Gastroesophageal sphincter (tissue), 4 donors: ENCODE measurements around the gene SH3RF3. TPM values are rescaled to one million over a fixed set of nuclear protein-coding genes. Genes with fewer than 3 reads are reported as not detected.
A peak's percentile ranks its signal among the peaks of the same experiment; 100 is the strongest.

Source experiments
- ATAC-seq: fragments of 150-250 bp; one replicate; pipeline ENCODE4 v1.9.1; 2016; ENCODE audit warnings: mild to moderate bottlenecking, moderate library complexity
- H3K27ac ChIP-seq, 4 donors: fragments of 200-600 bp; sonication (generic) in 3 of 4; 1 replicate in 3 of 4; 2 replicates in 1 of 4; pipeline ENCODE4 v1.5.1; 2016 to 2019
- H3K27me3 ChIP-seq: fragments of 200-600 bp; sonication (generic); one replicate; pipeline ENCODE4 v1.5.1; 2019
- H3K36me3 ChIP-seq, 2 donors: fragments of 200-600 bp; sonication (generic); one replicate each; pipeline ENCODE4 v1.5.1; 2019; ENCODE audit warnings: control low read depth in 1 of 2
- H3K4me1 ChIP-seq, 3 donors: fragments of 200-600 bp; sonication (generic); 1 replicate in 2 of 3; 2 replicates in 1 of 3; pipeline ENCODE4 v1.5.1; 2016 to 2019; ENCODE audit warnings: control low read depth in 2 of 3
- H3K4me3 ChIP-seq, 2 donors: fragments of 200-600 bp; sonication (generic); one replicate each; pipeline ENCODE4 v1.5.1; 2019; ENCODE audit warnings: mild to moderate bottlenecking in 1 of 2, moderate library complexity in 1 of 2
- H3K9me3 ChIP-seq, 3 donors: fragments of 200-600 bp; sonication (generic); one replicate each; pipeline ENCODE4 v1.5.1; 2017 to 2019; ENCODE audit warnings: control low read depth in 2 of 3
- CTCF ChIP-seq, 4 experiments: fragments of 200-600 bp in 2 of 4; fragments of 450-650 bp in 2 of 4; sonication (generic) in 1 of 4; IDR thresholded peaks; one replicate each; pipeline ENCODE4 v1.5.1; 2017 to 2019; ENCODE audit warnings: antibody characterized with exemption in 4 of 4, mild to moderate bottlenecking in 2 of 4, moderate library complexity in 2 of 4
- EP300 ChIP-seq: sonication (generic); formaldehyde crosslinking; IDR thresholded peaks from one replicate; pipeline ENCODE4 v1.6.1; 2017; ENCODE audit warnings: antibody characterized with exemption, mild to moderate bottlenecking
- POLR2A ChIP-seq, 2 donors: fragments of 450-650 bp; IDR thresholded peaks; one replicate each; pipeline ENCODE4 v1.6.1; 2017; ENCODE audit warnings: antibody characterized with exemption in 2 of 2, mild to moderate bottlenecking in 2 of 2, moderate library complexity in 1 of 2
- POLR2AphosphoS5 ChIP-seq: sonication (generic); formaldehyde crosslinking; IDR thresholded peaks from one replicate; pipeline ENCODE4 v1.6.1; 2017; ENCODE audit warnings: antibody characterized with exemption
- WGBS, 2 donors: methylation state at CpG; one replicate each; pipeline ENCODE4 v1.1.5; 2018; ENCODE audit warnings: low coverage in 1 of 2; 5-methylcytosine and 5-hydroxymethylcytosine counted together
- total RNA-seq, 4 donors: library from RNA; depleted of rRNA; stranded (reverse); fragments of >200 nt; gene quantifications; one replicate each; pipeline ENCODE4 v1.1.0, GENCODE V29; 2016

Gene SH3RF3
- total RNA-seq, 4 donors from 2014 or later = 10.1 to 15.8 (median 13.2) TPM

GRCh38 chr2:109128048-109128615, 873 bp upstream of the SH3RF3 start:
- Histone ChIP-seq H3K9me3 (no peaks in the 10 kb centered on the region), H3K27ac (peak overlapping the region; percentile 44 to 89 (median 82)), H3K4me3 (peak overlapping the region; percentile 54 to 89), H3K4me1 (peaks cover 0 to 46% (median 3%) of the 10 kb centered on the region in 3 donors), H3K27me3 (peaks cover 9% of the 10 kb centered on the region), H3K36me3 (no peaks in the 10 kb centered on the region)
- TF ChIP-seq CTCF (IDR thresholded peaks at IDR 0.05) (peak; percentile 90 to 96 (median 93)), EP300 (no peak), POLR2AphosphoS5 (peak; percentile 74), POLR2A (IDR thresholded peaks at IDR 0.05) (peak; percentile 29 to 30)
- WGBS, 2 donors = 0% methylated on average over 2 of the region's 63 CpGs; no CpG with 5 or more reads in 1 of the 2 donors
- ATAC-seq = peak; percentile 80

DNA sequence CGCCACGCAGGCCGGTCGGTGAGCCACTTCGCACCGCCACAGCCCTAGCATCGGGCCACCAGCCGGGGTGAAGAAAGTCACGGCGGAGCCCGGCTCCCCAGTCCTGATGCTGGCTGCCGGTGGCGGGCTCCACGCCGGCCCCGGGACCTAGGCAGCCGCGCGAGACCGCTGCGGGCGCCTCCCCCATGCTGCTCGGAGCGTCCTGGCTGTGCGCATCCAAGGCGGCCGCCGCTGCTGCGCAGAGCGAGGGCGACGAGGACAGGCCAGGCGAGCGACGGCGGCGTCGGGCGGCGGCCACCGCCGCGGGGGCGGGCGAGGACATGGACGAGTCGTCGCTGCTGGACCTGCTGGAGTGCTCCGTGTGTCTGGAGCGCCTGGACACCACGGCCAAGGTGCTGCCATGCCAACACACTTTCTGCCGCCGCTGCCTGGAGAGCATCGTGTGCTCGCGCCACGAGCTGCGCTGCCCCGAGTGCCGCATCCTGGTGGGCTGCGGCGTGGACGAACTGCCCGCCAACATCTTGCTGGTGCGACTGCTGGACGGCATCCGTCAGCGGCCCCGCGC, 433 bp downstream of the SH3RF3 start:
- ATAC-seq = peak; percentile 42
- peak overlapping the region in 3 of 4 donors; percentile 80 to 89 (median 84) for H3K27ac ChIP-seq
- peaks cover 9% of the 10 kb centered on the region for H3K27me3 ChIP-seq
- H3K4me3 ChIP-seq = peak overlapping the region; percentile 54 to 89
- H3K4me1 ChIP-seq = peaks cover 0 to 46% (median 3%) of the 10 kb centered on the region in 3 donors
- WGBS, 2 donors = no CpG with 5 or more reads among the region's 70 CpGs
- H3K36me3 ChIP-seq = no peaks in the 10 kb centered on the region
- no peaks in the 10 kb centered on the region for H3K9me3 ChIP-seq
- TF ChIP-seq POLR2A (IDR thresholded peaks at IDR 0.05) (peak in 1 of 2 donors; percentile 5), CTCF (IDR thresholded peaks at IDR 0.05) (no peak)

- no peak for TF ChIP-seq POLR2A (IDR thresholded peaks at IDR 0.05)
- TF ChIP-seq POLR2AphosphoS5 = no peak
- no peak for TF ChIP-seq CTCF (IDR thresholded peaks at IDR 0.05)
- no peak for TF ChIP-seq EP300
- Histone ChIP-seq H3K9me3 (no peaks in the 10 kb centered on the region), H3K4me1 (peaks cover 0 to 46% (median 3%) of the 10 kb centered on the region in 3 donors), H3K27ac (peak overlapping the region in 3 of 4 donors; percentile 80 to 89 (median 84)), H3K36me3 (no peaks in the 10 kb centered on the region), H3K4me3 (peak overlapping the region; percentile 54 to 89), H3K27me3 (peaks cover 9% of the 10 kb centered on the region)
- ATAC-seq = no peak
- WGBS, 2 donors = 33% methylated on average over 3 of the region's 56 CpGs; no CpG with 5 or more reads in 1 of the 2 donors
Observed at GRCh38 chr2:109129921-109130722, 1.1 kb downstream of the SH3RF3 start.

DNA sequence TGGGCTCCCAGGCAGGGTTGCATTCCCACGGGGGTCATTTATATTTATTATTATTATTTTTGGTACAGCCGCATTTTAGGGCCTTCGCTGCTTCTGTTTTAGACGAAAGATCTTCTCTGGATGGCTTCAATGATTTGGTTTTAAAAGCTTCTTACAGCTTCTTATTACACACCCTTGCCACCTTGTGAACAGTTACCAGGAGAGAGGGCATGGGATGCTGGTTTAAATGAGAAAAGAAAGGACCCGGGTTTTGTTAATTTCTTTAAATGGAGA, 1.7 kb downstream of the SH3RF3 start:
- no peaks in the 10 kb centered on the region for H3K9me3 ChIP-seq
- H3K27me3 ChIP-seq = peaks cover 9% of the 10 kb centered on the region
- peaks cover 0 to 46% (median 3%) of the 10 kb centered on the region in 3 donors for H3K4me1 ChIP-seq
- peak overlapping the region; percentile 54 to 89 for H3K4me3 ChIP-seq
- 42 to 78% methylated on average over 4 to 5 of the region's 5 CpGs for WGBS, 2 donors
- TF ChIP-seq POLR2A (IDR thresholded peaks at IDR 0.05) = no peak
- no peak for TF ChIP-seq POLR2AphosphoS5
- TF ChIP-seq EP300 = no peak
- no peak for TF ChIP-seq CTCF (IDR thresholded peaks at IDR 0.05)
- peak overlapping the region in 2 of 4 donors; percentile 84 to 89 for H3K27ac ChIP-seq
- no peaks in the 10 kb centered on the region for H3K36me3 ChIP-seq
- no peak for ATAC-seq
